Spleen (tissue), 11 donors: ENCODE data around the gene HTR4. TPM values are rescaled to one million over a fixed set of nuclear protein-coding genes. Genes with fewer than 3 reads are reported as not detected.

Source experiments
- DNase-seq: peaks from one replicate; pipeline ENCODE4 v3.0.0-alpha.2; 2020
- H3K27ac ChIP-seq, 8 donors: fragments of 200-600 bp; sonication (generic) in 7 of 8; 1 replicate in 4 of 8; 2 replicates in 4 of 8; pipeline versions ENCODE4 v1.5.0 to v1.8.0; 2016 to 2021; ENCODE audit warnings: inconsistent platforms in 4 of 8, mild to moderate bottlenecking in 4 of 8, moderate library complexity in 1 of 8
- H3K27me3 ChIP-seq, 7 donors: fragments of 200-600 bp; sonication (generic) in 6 of 7; replicated peaks in 1 of 7; 1 replicate in 4 of 7; 2 replicates in 3 of 7; pipeline versions ENCODE4 v1.5.0 to v1.8.0; 2016 to 2021; ENCODE audit warnings: inconsistent platforms in 3 of 7, mild to moderate bottlenecking in 1 of 7
- H3K36me3 ChIP-seq, 6 donors: fragments of 200-600 bp; sonication (generic) in 5 of 6; 1 replicate in 4 of 6; 2 replicates in 2 of 6; pipeline versions ENCODE4 v1.5.0 to v1.8.0; 2016 to 2021; ENCODE audit warnings: inconsistent platforms in 2 of 6
- H3K4me1 ChIP-seq, 6 donors: fragments of 200-600 bp; sonication (generic) in 5 of 6; 1 replicate in 3 of 6; 2 replicates in 3 of 6; pipeline versions ENCODE4 v1.5.0 to v1.8.0; 2016 to 2021; ENCODE audit warnings: inconsistent platforms in 3 of 6
- H3K4me3 ChIP-seq, 8 donors: fragments of 200-600 bp; sonication (generic) in 7 of 8; 1 replicate in 4 of 8; 2 replicates in 4 of 8; pipeline versions ENCODE4 v1.5.0 to v1.8.0; 2016 to 2021; ENCODE audit warnings: inconsistent platforms in 4 of 8, mild to moderate bottlenecking in 4 of 8, moderate library complexity in 2 of 8
- H3K9me3 ChIP-seq, 8 donors: fragments of 200-600 bp; sonication (generic) in 7 of 8; 1 replicate in 4 of 8; 2 replicates in 4 of 8; pipeline versions ENCODE4 v1.5.0 to v1.8.0; 2016 to 2021; ENCODE audit warnings: inconsistent platforms in 4 of 8
- POLR2A ChIP-seq, 3 donors: fragments of 450-650 bp; IDR thresholded peaks; one replicate each; pipeline ENCODE4 v1.5.1; 2017; ENCODE audit warnings: antibody characterized with exemption in 3 of 3, mild to moderate bottlenecking in 1 of 3
- POLR2AphosphoS5 ChIP-seq, 3 donors: sonication (generic); formaldehyde crosslinking; IDR thresholded peaks; one replicate each; pipeline ENCODE4 v1.5.1; 2017; ENCODE audit warnings: antibody characterized with exemption in 3 of 3
- WGBS, 5 donors: extraction: QIAGEN DNeasy Blood & Tissue Kit in 3 of 5; methylation state at CpG; one replicate each; pipeline versions ENCODE4 v1.1.5 to v1.1.7; 2013 to 2018; 5-methylcytosine and 5-hydroxymethylcytosine counted together
- intact Hi-C: fragments of 100-400 bp; cut with DNase I; formaldehyde crosslinking; loops from one replicate; pipeline ENCODE4 v1.15.0; 2023; ENCODE audit warnings: low total_unique reads
- polyA plus RNA-seq, 3 donors: library from polyadenylated mRNA; stranded (reverse); fragments of 200-250 nt; gene quantifications; one replicate each; pipeline ENCODE4 v1.2.1, GENCODE V29; 2013
- total RNA-seq, 7 donors: library from RNA; depleted of rRNA in 3 of 7; stranded (reverse); fragments of >200 nt in 3 of 7; fragmentation: NEBNext Ultra II Directional in 4 of 7; extraction: Animal tissue kit (Norgen Biotek cat#: 25700) in 4 of 7; gene quantifications; one replicate each; pipeline versions ENCODE4 v1.1.0 to v1.2.1, GENCODE V29; 2016 to 2021
- TF ChIP-seq, protein P1 (sequence below), 11 experiments: fragments of 200-600 bp in 7 of 11; fragments of 450-650 bp in 4 of 11; sonication (generic) in 4 of 11; IDR thresholded peaks in 8 of 11; conservative IDR thresholded peaks in 3 of 11; 1 replicate in 7 of 11; 2 replicates in 4 of 11; pipeline versions ENCODE4 v1.4.0 to v1.8.0; 2016 to 2021; ENCODE audit warnings: antibody characterized with exemption in 11 of 11, inconsistent platforms in 4 of 11, mild to moderate bottlenecking in 1 of 11
- donor health status: healthy with polysubstance abuse.
- donor health status: DM: no; HTN: no; CAD: no; lungs with moderate emphysema.
- donor health status: DM: no; HTN: no; CAD: no.
- donor health status: Bipolar disorder and iron deficiency.
- donor health status: healthy.
- donor health status: DM: no; HTN: no; CAD: no.
- donor health status: DM: yes; HTN: yes; CAD: no.

HTR4 gene
- total and polyA plus RNA-seq, 10 donors, result 0.03 to 0.79 (median 0.41) TPM; not detected in 5

DNA sequence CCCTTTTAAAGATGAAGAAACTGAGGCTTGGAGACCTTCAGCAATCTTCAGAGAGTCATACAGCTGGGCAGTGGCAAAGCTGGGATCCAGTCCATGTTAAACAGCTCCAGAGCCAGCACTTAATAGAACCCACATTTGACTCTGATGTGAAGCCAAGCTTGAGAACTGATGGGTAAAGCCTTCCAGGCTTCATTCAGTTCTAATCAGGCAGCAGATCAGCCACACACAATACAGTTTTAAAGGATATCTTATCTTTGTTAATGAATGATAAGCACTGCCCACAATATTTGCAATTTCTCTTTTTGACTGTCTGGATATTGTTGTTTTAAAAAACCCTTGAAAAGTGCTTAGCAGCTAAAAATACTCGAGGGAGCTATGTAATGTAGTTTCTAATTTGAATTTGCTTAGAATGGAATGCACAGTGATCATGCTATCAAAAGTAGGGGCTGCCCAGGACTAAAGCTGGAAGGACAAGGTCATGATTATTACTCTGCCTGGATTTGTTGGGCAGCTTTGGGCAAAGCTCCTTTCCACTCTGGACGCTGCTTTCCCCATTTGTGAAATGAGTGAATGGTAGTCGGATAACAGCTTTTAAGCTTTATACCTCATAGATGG is 31.3 kb upstream of the HTR4 start:
- intact Hi-C loops, result no loop called here
- H3K27ac ChIP-seq, result no peak overlapping the region
- peaks cover 7 to 30% (median 18%) of the 10 kb centered on the region in 8 donors for H3K9me3 ChIP-seq
- H3K27me3 ChIP-seq, result peaks cover 0 to 5% (median 0%) of the 10 kb centered on the region in 7 donors
- 65 to 79% (median 73%) methylated on average over 3 of the region's 3 CpGs for WGBS, 5 donors
- no peak for DNase-seq
- H3K4me1 ChIP-seq, result no peaks in the 10 kb centered on the region
- TF ChIP-seq, protein P1, sequence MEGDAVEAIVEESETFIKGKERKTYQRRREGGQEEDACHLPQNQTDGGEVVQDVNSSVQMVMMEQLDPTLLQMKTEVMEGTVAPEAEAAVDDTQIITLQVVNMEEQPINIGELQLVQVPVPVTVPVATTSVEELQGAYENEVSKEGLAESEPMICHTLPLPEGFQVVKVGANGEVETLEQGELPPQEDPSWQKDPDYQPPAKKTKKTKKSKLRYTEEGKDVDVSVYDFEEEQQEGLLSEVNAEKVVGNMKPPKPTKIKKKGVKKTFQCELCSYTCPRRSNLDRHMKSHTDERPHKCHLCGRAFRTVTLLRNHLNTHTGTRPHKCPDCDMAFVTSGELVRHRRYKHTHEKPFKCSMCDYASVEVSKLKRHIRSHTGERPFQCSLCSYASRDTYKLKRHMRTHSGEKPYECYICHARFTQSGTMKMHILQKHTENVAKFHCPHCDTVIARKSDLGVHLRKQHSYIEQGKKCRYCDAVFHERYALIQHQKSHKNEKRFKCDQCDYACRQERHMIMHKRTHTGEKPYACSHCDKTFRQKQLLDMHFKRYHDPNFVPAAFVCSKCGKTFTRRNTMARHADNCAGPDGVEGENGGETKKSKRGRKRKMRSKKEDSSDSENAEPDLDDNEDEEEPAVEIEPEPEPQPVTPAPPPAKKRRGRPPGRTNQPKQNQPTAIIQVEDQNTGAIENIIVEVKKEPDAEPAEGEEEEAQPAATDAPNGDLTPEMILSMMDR (IDR thresholded peaks at IDR 0.05 in 8 of 11, conservative IDR thresholded peaks at IDR 0.05 in 3 of 11), result no peak
- TF ChIP-seq POLR2AphosphoS5 (IDR thresholded peaks at IDR 0.05) (no peak), POLR2A (IDR thresholded peaks at IDR 0.05) (no peak)
- H3K36me3 ChIP-seq, result no peaks in the 10 kb centered on the region
- H3K4me3 ChIP-seq, result no peak overlapping the region

DNA sequence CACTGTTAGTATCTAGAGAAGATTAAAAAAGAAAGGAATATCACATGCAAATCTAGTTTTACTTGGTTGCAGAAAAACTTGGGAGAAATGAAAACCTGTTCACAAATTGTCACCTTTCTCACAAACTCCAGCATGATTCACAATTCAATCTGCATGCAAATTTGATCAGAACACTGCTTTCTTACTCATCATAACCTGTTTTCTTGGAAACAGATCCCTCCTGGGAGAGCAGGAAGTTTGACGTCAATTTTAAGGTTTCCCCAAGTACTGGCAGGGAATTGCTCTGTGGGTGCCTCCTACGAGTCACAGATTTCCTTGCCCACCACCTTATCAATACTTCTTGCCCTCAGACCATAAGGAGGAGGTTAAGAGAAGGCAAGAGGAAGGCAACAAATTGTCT is 30.2 kb upstream of the HTR4 start:
- H3K27ac ChIP-seq, result no peak overlapping the region
- peaks cover 7 to 21% (median 17%) of the 10 kb centered on the region in 8 donors for H3K9me3 ChIP-seq
- H3K4me1 ChIP-seq, result no peaks in the 10 kb centered on the region
- 42 to 61% (median 52%) methylated on average over 2 of the region's 2 CpGs for WGBS, 5 donors
- no peak overlapping the region for H3K4me3 ChIP-seq
- H3K36me3 ChIP-seq, result no peaks in the 10 kb centered on the region
- H3K27me3 ChIP-seq, result peaks cover 0 to 5% (median 0%) of the 10 kb centered on the region in 7 donors
- intact Hi-C loops, result no loop called here
- DNase-seq, result no peak
- no peak for TF ChIP-seq POLR2A (IDR thresholded peaks at IDR 0.05)
- TF ChIP-seq, protein P1 (IDR thresholded peaks at IDR 0.05 in 8 of 11, conservative IDR thresholded peaks at IDR 0.05 in 3 of 11), result no peak
- TF ChIP-seq POLR2AphosphoS5 (IDR thresholded peaks at IDR 0.05), result no peak

DNA sequence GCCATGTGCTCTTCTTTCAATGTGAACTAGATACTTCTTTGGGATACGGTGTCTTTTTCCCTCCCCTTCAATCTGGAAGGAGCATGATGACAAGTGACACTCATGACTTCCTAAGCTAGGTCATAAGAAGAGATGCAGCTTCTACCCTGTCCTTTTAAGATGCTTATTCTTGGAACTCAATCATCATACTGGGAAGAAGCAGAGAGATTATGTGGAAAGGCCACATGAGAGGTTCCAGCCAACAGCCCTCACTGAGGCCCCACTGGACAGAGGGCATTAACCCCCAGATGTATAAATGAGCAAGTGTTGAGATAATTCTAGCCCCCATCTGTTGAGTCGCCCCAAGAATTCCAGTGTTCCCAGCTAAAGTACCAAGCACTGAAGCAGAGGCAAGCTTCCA is 29.3 kb upstream of the HTR4 start:
- TF ChIP-seq POLR2AphosphoS5 (IDR thresholded peaks at IDR 0.05) (no peak), POLR2A (IDR thresholded peaks at IDR 0.05) (no peak)
- TF ChIP-seq, protein P1 (IDR thresholded peaks at IDR 0.05 in 8 of 11, conservative IDR thresholded peaks at IDR 0.05 in 3 of 11), result no peak
- H3K4me3 ChIP-seq, result no peak overlapping the region
- WGBS, 5 donors, result 81 to 92% (median 84%) methylated on average over 2 of the region's 2 CpGs

DNA sequence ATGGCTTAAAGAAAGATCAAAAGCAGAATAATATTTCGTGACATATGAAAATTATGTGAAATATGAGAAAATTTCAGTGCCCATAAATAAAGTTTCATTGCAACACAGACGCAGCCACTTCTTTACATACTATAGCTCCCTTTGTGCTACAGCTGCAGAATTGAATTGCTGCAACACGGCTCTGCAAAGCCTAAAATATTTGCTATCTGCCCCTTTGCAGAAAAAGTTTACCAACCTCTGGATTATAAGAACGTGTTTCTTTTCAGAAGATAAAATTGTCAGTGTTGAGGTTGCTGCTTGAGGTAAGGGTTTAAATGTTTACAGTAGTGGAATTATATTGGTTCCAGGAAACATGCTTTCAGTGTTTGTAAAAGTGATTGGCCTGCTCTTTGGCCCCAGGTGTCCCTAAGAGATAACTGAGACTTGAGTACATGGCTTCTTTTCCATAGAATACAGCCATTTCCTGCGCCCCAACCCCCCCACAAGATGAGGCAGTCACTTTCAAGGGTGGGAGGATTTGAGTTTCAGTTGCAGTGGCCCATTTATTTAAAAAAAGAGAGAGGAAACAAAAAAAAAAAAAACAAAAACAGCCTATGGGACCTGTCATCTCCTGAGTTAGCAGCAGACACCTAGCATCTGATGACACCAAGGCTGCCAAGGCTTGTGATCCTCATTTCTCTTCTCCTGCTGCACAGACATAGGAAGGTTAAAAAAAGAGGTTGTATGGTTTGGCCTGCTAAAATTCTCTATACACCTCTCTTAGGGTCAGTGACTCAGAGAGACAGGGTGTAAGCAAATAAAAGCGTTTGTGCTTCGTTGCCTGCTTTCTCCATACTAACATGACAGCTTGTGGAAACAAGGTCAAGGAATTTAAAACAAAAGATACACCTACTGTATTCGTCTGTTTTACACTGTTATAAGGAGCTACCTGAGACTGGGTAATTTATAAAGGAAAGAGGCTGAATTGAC is 28.0 kb upstream of the HTR4 start:
- intact Hi-C loops, result no loop called here
- Histone ChIP-seq H3K36me3 (no peaks in the 10 kb centered on the region), H3K4me1 (no peaks in the 10 kb centered on the region), H3K27me3 (peaks cover 0 to 5% (median 0%) of the 10 kb centered on the region in 7 donors), H3K9me3 (peaks cover 0 to 1% (median 0%) of the 10 kb centered on the region in 8 donors), H3K4me3 (no peak overlapping the region), H3K27ac (no peak overlapping the region)
- no peak for DNase-seq
- 67 to 76% (median 72%) methylated on average over 8 of the region's 8 CpGs for WGBS, 5 donors
- TF ChIP-seq, protein P1 (IDR thresholded peaks at IDR 0.05 in 8 of 11, conservative IDR thresholded peaks at IDR 0.05 in 3 of 11), result no peak
- no peak for TF ChIP-seq POLR2A (IDR thresholded peaks at IDR 0.05)

More for the DNA sequence above, 29.3 kb upstream of the HTR4 start:
- no peaks in the 10 kb centered on the region for H3K4me1 ChIP-seq
- H3K27ac ChIP-seq, result no peak overlapping the region
- no peaks in the 10 kb centered on the region for H3K36me3 ChIP-seq
- peaks cover 0 to 5% (median 0%) of the 10 kb centered on the region in 7 donors for H3K27me3 ChIP-seq
- intact Hi-C loops, result no loop called here
- DNase-seq, result no peak
- H3K9me3 ChIP-seq, result peaks cover 2 to 15% (median 11%) of the 10 kb centered on the region in 8 donors
